HepG2 (cell line): ENCODE data around the gene SLC7A6OS. TPM values are rescaled to one million over a fixed set of nuclear protein-coding genes. Genes with fewer than 3 reads are reported as not detected.
A peak's percentile ranks its signal among the peaks of the same experiment; 100 is the strongest.

Source experiments
- ATF2 ChIP-seq: sonication (generic); formaldehyde crosslinking; IDR thresholded peaks from 2 replicates; pipeline ENCODE4 v1.4.0; 2020; ENCODE audit warnings: missing genetic modification reagents
- BHLHE40 ChIP-seq: IDR thresholded peaks from 2 replicates; pipeline ENCODE4 v1.6.1; 2011; ENCODE audit warnings: low read length, improper control_type of control experiment
- EEA1 ChIP-seq: sonication (generic); formaldehyde crosslinking; IDR thresholded peaks from 2 replicates; pipeline ENCODE4 v1.5.1; 2020; ENCODE audit warnings: mild to moderate bottlenecking, missing genetic modification reagents, borderline replicate concordance
- GATAD2A ChIP-seq: IDR thresholded peaks from 2 replicates; pipeline ENCODE4 v1.6.1; 2016
- GRHL1 ChIP-seq: sonication (generic); formaldehyde crosslinking; conservative IDR thresholded peaks from 2 replicates; pipeline ENCODE4 v1.8.0; 2022; ENCODE audit warnings: missing genetic modification reagents
- HNF4A ChIP-seq: sonication (generic); formaldehyde crosslinking; IDR thresholded peaks from 2 replicates; pipeline ENCODE4 v1.4.0; 2020; ENCODE audit warnings: missing genetic modification reagents
- PHF21A ChIP-seq: sonication (generic); formaldehyde crosslinking; IDR thresholded peaks from 2 replicates; pipeline ENCODE4 v1.5.0; 2020; ENCODE audit warnings: mild to moderate bottlenecking, missing genetic modification reagents
- SKI ChIP-seq: fragments of 450-650 bp; IDR thresholded peaks from one replicate; pipeline ENCODE4 v1.6.1; 2018; ENCODE audit warnings: mild to moderate bottlenecking; ENCODE audit not compliant: partially characterized antibody
- TBX2 ChIP-seq: sonication (generic); formaldehyde crosslinking; IDR thresholded peaks from 2 replicates; pipeline ENCODE4 v1.5.0; 2020; ENCODE audit warnings: missing genetic modification reagents, mild to moderate bottlenecking, borderline replicate concordance
- ZBTB39 ChIP-seq: sonication (generic); formaldehyde crosslinking; IDR thresholded peaks from 2 replicates; pipeline ENCODE4 v1.5.0; 2020; ENCODE audit warnings: missing genetic modification reagents
- ZNF124 ChIP-seq: sonication (generic); formaldehyde crosslinking; IDR thresholded peaks from 2 replicates; pipeline ENCODE4 v1.4.0; 2020; ENCODE audit warnings: missing genetic modification reagents
- ZNF224 ChIP-seq: sonication (generic); formaldehyde crosslinking; IDR thresholded peaks from 2 replicates; pipeline ENCODE4 v1.5.0; 2020; ENCODE audit warnings: mild to moderate bottlenecking, missing genetic modification reagents
- ZNF710 ChIP-seq: sonication (generic); formaldehyde crosslinking; IDR thresholded peaks from 2 replicates; pipeline ENCODE4 v1.5.0; 2020; ENCODE audit warnings: mild to moderate bottlenecking, missing genetic modification reagents, borderline replicate concordance
- ZNF879 ChIP-seq: sonication (generic); formaldehyde crosslinking; IDR thresholded peaks from 2 replicates; pipeline ENCODE4 v1.8.1; 2023; ENCODE audit warnings: missing genetic modification reagents
- polyA plus RNA-seq, 8 experiments: library from polyadenylated mRNA; depleted of rRNA in 3 of 8; stranded (reverse) in 7 of 8; unstranded in 1 of 8; fragments of >200 nt; fragmentation: Illumina TruSeq in 4 of 8; extraction: Trizol in 4 of 8; gene quantifications; 2 replicates each; pipeline versions ENCODE4 v1.2.1 to v1.2.3, GENCODE V29; 2011 to 2016; ENCODE audit warnings: low read depth in 4 of 8, missing spikeins in 1 of 8, mixed read lengths in 1 of 8; ENCODE audit not compliant: insufficient read depth in 1 of 8
- total RNA-seq, 5 experiments: library from RNA; depleted of rRNA; stranded (reverse); fragments of >200 nt; fragmentation: Illumina TruSeq; extraction: Trizol; gene quantifications; 2 replicates each; pipeline ENCODE4 v1.2.3, GENCODE V29; 2016; ENCODE audit warnings: low read depth in 1 of 5
- TF ChIP-seq, protein P1 (sequence below): sonication (generic); formaldehyde crosslinking; IDR thresholded peaks from 2 replicates; pipeline ENCODE4 v1.4.0; 2020; ENCODE audit warnings: missing genetic modification reagents

Gene SLC7A6OS
- total and polyA plus RNA-seq, 2 of the 13 experiments (the other 11 are each of a cell fraction or from before 2014, with no cell fraction given) = 11.2 to 21.5 TPM

DNA sequence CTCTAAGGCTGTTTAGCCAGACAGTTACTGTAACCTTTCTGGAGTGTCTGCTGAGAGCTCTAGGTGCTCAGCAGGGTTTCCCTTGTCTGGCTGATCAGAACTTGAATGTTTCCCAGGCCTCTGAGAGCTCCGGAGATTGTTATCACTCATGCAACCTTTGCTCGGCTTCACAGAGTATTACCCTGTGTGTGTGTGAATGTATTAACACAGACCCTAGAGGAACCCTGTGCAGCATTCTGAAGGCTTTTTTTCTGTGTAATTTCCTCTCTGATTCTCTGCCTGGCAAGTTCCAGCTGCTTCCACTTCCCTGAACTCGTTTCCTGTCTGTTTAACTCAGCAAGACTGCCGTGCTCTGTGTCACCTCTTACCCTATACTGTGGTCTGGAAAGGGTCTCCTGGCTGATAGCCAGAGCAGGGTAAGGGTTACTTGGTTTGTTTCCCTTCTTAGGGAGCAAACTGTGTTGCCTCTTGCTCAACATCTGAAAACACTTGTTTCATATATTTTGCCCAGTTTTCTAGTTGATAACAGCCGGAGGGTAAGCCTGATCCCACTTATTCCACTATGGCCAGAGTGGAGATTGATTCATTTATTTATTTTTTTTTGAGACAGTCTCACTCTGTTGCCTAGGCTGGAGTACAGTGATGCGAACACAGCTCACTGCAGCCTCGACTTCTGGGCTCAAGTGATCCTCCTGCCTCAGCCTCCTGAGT, 21.8 kb upstream of the SLC7A6OS start (continued):
- TF ChIP-seq ZNF124 (CRISPR knock-in tag) (peak; percentile 44; the same call in 1 of the 2 replicates), EEA1 (CRISPR knock-in tag) (no peak), GATAD2A (CRISPR knock-in tag) (peak; percentile 61), SKI (no peak), ZNF879 (CRISPR knock-in tag) (no peak), TBX2 (CRISPR knock-in tag) (peak; percentile 39; the same call in 1 of the 2 replicates), ZNF224 (CRISPR knock-in tag) (peak; percentile 81), HNF4A (CRISPR knock-in tag) (peak; percentile 55; the same call in 1 of the 2 replicates), ZNF710 (CRISPR knock-in tag) (peak; percentile 24), PHF21A (CRISPR knock-in tag) (peak; percentile 44; the same call in 1 of the 2 replicates), ZBTB39 (CRISPR knock-in tag) (peak; percentile 39; the same call in 1 of the 2 replicates), ATF2 (CRISPR knock-in tag) (peak; percentile 29; the same call in 1 of the 2 replicates), GRHL1 (no peak), BHLHE40 (no peak)
- TF ChIP-seq, protein P1, sequence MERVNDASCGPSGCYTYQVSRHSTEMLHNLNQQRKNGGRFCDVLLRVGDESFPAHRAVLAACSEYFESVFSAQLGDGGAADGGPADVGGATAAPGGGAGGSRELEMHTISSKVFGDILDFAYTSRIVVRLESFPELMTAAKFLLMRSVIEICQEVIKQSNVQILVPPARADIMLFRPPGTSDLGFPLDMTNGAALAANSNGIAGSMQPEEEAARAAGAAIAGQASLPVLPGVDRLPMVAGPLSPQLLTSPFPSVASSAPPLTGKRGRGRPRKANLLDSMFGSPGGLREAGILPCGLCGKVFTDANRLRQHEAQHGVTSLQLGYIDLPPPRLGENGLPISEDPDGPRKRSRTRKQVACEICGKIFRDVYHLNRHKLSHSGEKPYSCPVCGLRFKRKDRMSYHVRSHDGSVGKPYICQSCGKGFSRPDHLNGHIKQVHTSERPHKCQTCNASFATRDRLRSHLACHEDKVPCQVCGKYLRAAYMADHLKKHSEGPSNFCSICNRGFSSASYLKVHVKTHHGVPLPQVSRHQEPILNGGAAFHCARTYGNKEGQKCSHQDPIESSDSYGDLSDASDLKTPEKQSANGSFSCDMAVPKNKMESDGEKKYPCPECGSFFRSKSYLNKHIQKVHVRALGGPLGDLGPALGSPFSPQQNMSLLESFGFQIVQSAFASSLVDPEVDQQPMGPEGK (CRISPR knock-in tag) = peak; percentile 8; the same call in 1 of the 2 replicates
